Immature natural killer cell (primary cell): ENCODE measurements around the gene DOK7. TPM values are rescaled to one million over a fixed set of nuclear protein-coding genes. Genes with fewer than 3 reads are reported as not detected.

ENCODE experiments used
- DNase-seq, 3 donors: peaks; one replicate each; pipeline ENCODE4 v3.0.0; 2022; ENCODE audit warnings: mixed read lengths in 1 of 3
- H3K27ac Mint-ChIP-seq, 6 donors: one replicate each; pipeline ENCODE4 v1.8.0; 2020; ENCODE audit warnings: mixed read lengths in 6 of 6, mild to moderate bottlenecking in 5 of 6, inconsistent platforms in 4 of 6, moderate library complexity in 3 of 6
- H3K27me3 Mint-ChIP-seq, 3 donors: one replicate each; pipeline ENCODE4 v1.8.0; 2020 to 2021; ENCODE audit warnings: low read depth in 3 of 3, mild to moderate bottlenecking in 3 of 3, mixed read lengths in 3 of 3, moderate library complexity in 3 of 3, inconsistent platforms in 1 of 3
- H3K36me3 Mint-ChIP-seq, 3 donors: one replicate each; pipeline ENCODE4 v1.8.0; 2020; ENCODE audit warnings: mixed read lengths in 3 of 3, inconsistent platforms in 2 of 3, mild to moderate bottlenecking in 2 of 3
- H3K4me1 Mint-ChIP-seq, 2 donors: one replicate each; pipeline ENCODE4 v1.8.0; 2020; ENCODE audit warnings: inconsistent platforms in 2 of 2, mild to moderate bottlenecking in 2 of 2, mixed read lengths in 2 of 2, moderate library complexity in 1 of 2
- H3K4me3 Mint-ChIP-seq, 5 donors: one replicate each; pipeline ENCODE4 v1.8.0; 2020; ENCODE audit warnings: mild to moderate bottlenecking in 5 of 5, mixed read lengths in 5 of 5, inconsistent platforms in 3 of 5, moderate library complexity in 3 of 5
- H3K9me3 Mint-ChIP-seq, 6 donors: one replicate each; pipeline ENCODE4 v1.8.0; 2020; ENCODE audit warnings: mild to moderate bottlenecking in 6 of 6, mixed read lengths in 6 of 6, inconsistent platforms in 4 of 6, moderate library complexity in 3 of 6
- polyA plus RNA-seq, 3 donors: library from polyadenylated mRNA; unstranded; fragments of 300-500 nt; fragmentation: Illumina TruSeq; gene quantifications; one replicate each; pipeline ENCODE4 v1.2.3, GENCODE V29; 2021

DOK7 gene
- polyA plus RNA-seq, 3 donors from 2014 or later = 4.2 to 4.8 TPM; not detected in 1

GRCh38 chr4:3516061-3516835 lies 53.1 kb downstream of the DOK7 start:
- Mint-ChIP-seq H3K4me3 (no peak overlapping the region), H3K36me3 (peaks cover 14 to 28% (median 15%) of the 10 kb centered on the region in 3 donors), H3K27ac (no peak overlapping the region), H3K9me3 (no peaks in the 10 kb centered on the region), H3K27me3 (peaks cover under 1 to 7% (median 3%) of the 10 kb centered on the region in 3 donors), H3K4me1 (no peaks in the 10 kb centered on the region)
- DNase-seq = no peak

- Mint-ChIP-seq H3K9me3 (no peaks in the 10 kb centered on the region), H3K4me3 (no peak overlapping the region), H3K36me3 (peaks cover 12 to 26% (median 12%) of the 10 kb centered on the region in 3 donors), H3K27ac (no peak overlapping the region), H3K4me1 (no peaks in the 10 kb centered on the region), H3K27me3 (peaks cover 2 to 9% (median 3%) of the 10 kb centered on the region in 3 donors)
- DNase-seq = no peak
Observed at GRCh38 chr4:3516836-3517730, 54.0 kb downstream of the DOK7 start.

GRCh38 chr4:3517731-3518510 lies 54.8 kb downstream of the DOK7 start:
- Mint-ChIP-seq H3K4me1 (no peaks in the 10 kb centered on the region), H3K36me3 (peaks cover 7 to 20% (median 7%) of the 10 kb centered on the region in 3 donors), H3K27me3 (peaks cover 3 to 9% (median 3%) of the 10 kb centered on the region in 3 donors), H3K27ac (no peak overlapping the region), H3K4me3 (no peak overlapping the region), H3K9me3 (no peaks in the 10 kb centered on the region)
- no peak for DNase-seq

- peaks cover 3 to 17% (median 4%) of the 10 kb centered on the region in 3 donors for H3K36me3 Mint-ChIP-seq
- peaks cover 3 to 9% (median 3%) of the 10 kb centered on the region in 3 donors for H3K27me3 Mint-ChIP-seq
- no peak overlapping the region for H3K27ac Mint-ChIP-seq
- no peak overlapping the region for H3K4me3 Mint-ChIP-seq
- H3K4me1 Mint-ChIP-seq = no peaks in the 10 kb centered on the region
- no peaks in the 10 kb centered on the region for H3K9me3 Mint-ChIP-seq
- DNase-seq = no peak
Observed at GRCh38 chr4:3518511-3518880, 55.4 kb downstream of the DOK7 start.

GRCh38 chr4:3518941-3519340 lies 55.8 kb downstream of the DOK7 start:
- H3K4me1 Mint-ChIP-seq = no peaks in the 10 kb centered on the region
- no peak overlapping the region for H3K27ac Mint-ChIP-seq
- no peak for DNase-seq
- H3K4me3 Mint-ChIP-seq = no peak overlapping the region
- H3K36me3 Mint-ChIP-seq = peaks cover 3 to 13% (median 3%) of the 10 kb centered on the region in 3 donors
- peaks cover 3 to 9% (median 3%) of the 10 kb centered on the region in 3 donors for H3K27me3 Mint-ChIP-seq
- H3K9me3 Mint-ChIP-seq = no peaks in the 10 kb centered on the region

- H3K27ac Mint-ChIP-seq = no peak overlapping the region
- no peak for DNase-seq
- H3K9me3 Mint-ChIP-seq = no peaks in the 10 kb centered on the region
- no peak overlapping the region for H3K4me3 Mint-ChIP-seq
- H3K4me1 Mint-ChIP-seq = no peaks in the 10 kb centered on the region
- peaks cover 3 to 12% (median 3%) of the 10 kb centered on the region in 3 donors for H3K27me3 Mint-ChIP-seq
- H3K36me3 Mint-ChIP-seq = peaks cover 0 to 11% (median 3%) of the 10 kb centered on the region in 3 donors
Observed at GRCh38 chr4:3519468-3520264, 56.6 kb downstream of the DOK7 start.

- H3K9me3 Mint-ChIP-seq = no peaks in the 10 kb centered on the region
- peaks cover 0 to 9% (median 5%) of the 10 kb centered on the region in 3 donors for H3K36me3 Mint-ChIP-seq
- H3K4me1 Mint-ChIP-seq = peaks cover 0 to 3% of the 10 kb centered on the region in 2 donors
- H3K27me3 Mint-ChIP-seq = peaks cover 3 to 12% (median 3%) of the 10 kb centered on the region in 3 donors
- no peak overlapping the region for H3K27ac Mint-ChIP-seq
- H3K4me3 Mint-ChIP-seq = no peak overlapping the region
- no peak for DNase-seq
Observed at GRCh38 chr4:3520276-3520675, 57.2 kb downstream of the DOK7 start.

- Mint-ChIP-seq H3K4me1 (peaks cover 0 to 3% of the 10 kb centered on the region in 2 donors), H3K27ac (no peak overlapping the region), H3K36me3 (peaks cover 0 to 7% (median 5%) of the 10 kb centered on the region in 3 donors), H3K27me3 (peaks cover 0 to 10% (median 3%) of the 10 kb centered on the region in 3 donors), H3K9me3 (no peaks in the 10 kb centered on the region), H3K4me3 (no peak overlapping the region)
- DNase-seq = no peak
Observed at GRCh38 chr4:3520796-3521600, 57.9 kb downstream of the DOK7 start.

- H3K27ac Mint-ChIP-seq = no peak overlapping the region
- H3K4me1 Mint-ChIP-seq = peaks cover 7 to 9% of the 10 kb centered on the region in 2 donors
- H3K9me3 Mint-ChIP-seq = no peaks in the 10 kb centered on the region
- peaks cover 0 to 7% (median 3%) of the 10 kb centered on the region in 3 donors for H3K27me3 Mint-ChIP-seq
- H3K36me3 Mint-ChIP-seq = peaks cover 0 to 7% (median 5%) of the 10 kb centered on the region in 3 donors
- DNase-seq = no peak
- no peak overlapping the region for H3K4me3 Mint-ChIP-seq
Observed at GRCh38 chr4:3521621-3522325, 58.7 kb downstream of the DOK7 start.

- H3K4me1 Mint-ChIP-seq = peaks cover 10 to 11% of the 10 kb centered on the region in 2 donors
- no peak overlapping the region for H3K4me3 Mint-ChIP-seq
- peaks cover 0 to 7% (median 3%) of the 10 kb centered on the region in 3 donors for H3K27me3 Mint-ChIP-seq
- no peak overlapping the region for H3K27ac Mint-ChIP-seq
- no peaks in the 10 kb centered on the region for H3K9me3 Mint-ChIP-seq
- no peak for DNase-seq
- peaks cover 0 to 6% (median 2%) of the 10 kb centered on the region in 3 donors for H3K36me3 Mint-ChIP-seq
Observed at GRCh38 chr4:3522326-3522640, 59.2 kb downstream of the DOK7 start.

GRCh38 chr4:3522651-3523050 lies 59.5 kb downstream of the DOK7 start:
- H3K9me3 Mint-ChIP-seq = no peaks in the 10 kb centered on the region
- peaks cover 10 to 11% of the 10 kb centered on the region in 2 donors for H3K4me1 Mint-ChIP-seq
- H3K27ac Mint-ChIP-seq = no peak overlapping the region
- H3K27me3 Mint-ChIP-seq = peaks cover 0 to 7% (median 3%) of the 10 kb centered on the region in 3 donors
- no peak overlapping the region for H3K4me3 Mint-ChIP-seq
- DNase-seq = no peak
- H3K36me3 Mint-ChIP-seq = peaks cover 0 to 4% (median 0%) of the 10 kb centered on the region in 3 donors

GRCh38 chr4:3523146-3523627 lies 60.1 kb downstream of the DOK7 start:
- peaks cover 12 to 14% of the 10 kb centered on the region in 2 donors for H3K4me1 Mint-ChIP-seq
- H3K4me3 Mint-ChIP-seq = no peak overlapping the region
- H3K27me3 Mint-ChIP-seq = peaks cover 0 to 5% (median 3%) of the 10 kb centered on the region in 3 donors
- no peak for DNase-seq
- H3K27ac Mint-ChIP-seq = no peak overlapping the region
- H3K36me3 Mint-ChIP-seq = peaks cover 0 to 4% (median 2%) of the 10 kb centered on the region in 3 donors
- H3K9me3 Mint-ChIP-seq = no peaks in the 10 kb centered on the region
